Breast epithelium (tissue), 4 donors: ENCODE results near the gene SLC10A1. TPM values are rescaled to one million over a fixed set of nuclear protein-coding genes. Genes with fewer than 3 reads are reported as not detected.

ENCODE experiments used
- DNase-seq, 2 donors: peaks; one replicate each; pipeline ENCODE4 v3.0.0-alpha.2; 2019; ENCODE audit warnings: low spot score in 2 of 2
- H3K27ac ChIP-seq, 2 donors: fragments of 200-600 bp; sonication (generic) in 1 of 2; one replicate each; pipeline ENCODE4 v1.5.1; 2016 to 2019; ENCODE audit warnings: mild to moderate bottlenecking in 1 of 2
- H3K27me3 ChIP-seq, 2 donors: fragments of 200-600 bp; sonication (generic) in 1 of 2; one replicate each; pipeline versions ENCODE4 v1.5.1 to v1.6.0; 2017 to 2019; ENCODE audit warnings: control low read depth in 1 of 2, mild to moderate bottlenecking in 1 of 2
- H3K36me3 ChIP-seq: fragments of 200-600 bp; one replicate; pipeline ENCODE4 v1.5.1; 2019
- H3K4me1 ChIP-seq, 2 donors: fragments of 200-600 bp; sonication (generic); one replicate each; pipeline ENCODE4 v1.5.1; 2016 to 2019; ENCODE audit warnings: control low read depth in 1 of 2
- H3K4me3 ChIP-seq, 3 donors: fragments of 200-600 bp; sonication (generic); 1 replicate in 2 of 3; 2 replicates in 1 of 3; pipeline ENCODE4 v1.5.1; 2016 to 2019; ENCODE audit warnings: mild to moderate bottlenecking in 3 of 3, moderate library complexity in 2 of 3
- H3K9me3 ChIP-seq, 2 donors: fragments of 200-600 bp; sonication (generic) in 1 of 2; one replicate each; pipeline ENCODE4 v1.5.1; 2016 to 2019; ENCODE audit warnings: control low read depth in 1 of 2
- POLR2A ChIP-seq: fragments of 450-650 bp; IDR thresholded peaks from one replicate; pipeline ENCODE4 v1.6.1; 2016; ENCODE audit warnings: antibody characterized with exemption, mild to moderate bottlenecking, moderate library complexity
- POLR2AphosphoS5 ChIP-seq, 3 donors: sonication (generic); formaldehyde crosslinking; IDR thresholded peaks; one replicate each; pipeline ENCODE4 v1.6.1; 2017; ENCODE audit warnings: antibody characterized with exemption in 3 of 3
- intact Hi-C: fragments of 100-400 bp; cut with DNase I; formaldehyde crosslinking; loops from one replicate; pipeline ENCODE4 v1.15.1; 2023; ENCODE audit warnings: low total_unique reads
- total RNA-seq, 3 donors: library from RNA; depleted of rRNA; stranded (reverse); fragments of >200 nt; gene quantifications; one replicate each; pipeline ENCODE4 v1.1.0, GENCODE V29; 2016
- TF ChIP-seq, protein P1 (sequence below), 3 donors: fragments of 450-650 bp; IDR thresholded peaks; one replicate each; pipeline ENCODE4 v1.5.1; 2016 to 2017; ENCODE audit warnings: antibody characterized with exemption in 3 of 3, mild to moderate bottlenecking in 3 of 3, moderate library complexity in 3 of 3

SLC10A1 gene
- total RNA-seq, 3 donors from 2014 or later, result not detected

DNA sequence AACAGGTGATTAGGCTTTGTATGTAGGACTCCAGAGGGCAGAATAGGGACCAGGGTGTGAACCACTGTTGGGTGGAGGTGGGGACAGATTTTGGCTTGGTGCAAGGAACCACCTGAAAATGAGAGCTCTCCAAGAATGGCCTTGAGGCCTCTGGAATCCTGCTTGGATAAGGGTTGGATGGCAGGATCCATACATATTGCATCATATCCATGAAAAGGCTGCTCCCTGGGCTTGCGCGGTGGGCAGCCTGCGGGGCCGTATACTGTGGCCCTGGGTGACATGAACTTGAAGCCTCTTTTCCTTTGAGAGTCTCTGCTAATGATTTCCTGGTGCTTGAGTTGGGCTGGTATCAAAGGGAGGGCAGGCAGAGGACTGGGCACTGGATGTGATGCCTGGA lies 1.3 kb upstream of the SLC10A1 start:
- Histone ChIP-seq H3K36me3 (no peaks in the 10 kb centered on the region), H3K27ac (no peak overlapping the region), H3K4me3 (no peak overlapping the region), H3K9me3 (no peaks in the 10 kb centered on the region), H3K4me1 (no peaks in the 10 kb centered on the region), H3K27me3 (no peaks in the 10 kb centered on the region)
- intact Hi-C loops, result no loop called here
- no peak for TF ChIP-seq POLR2AphosphoS5 (IDR thresholded peaks at IDR 0.05)
- TF ChIP-seq, protein P1, sequence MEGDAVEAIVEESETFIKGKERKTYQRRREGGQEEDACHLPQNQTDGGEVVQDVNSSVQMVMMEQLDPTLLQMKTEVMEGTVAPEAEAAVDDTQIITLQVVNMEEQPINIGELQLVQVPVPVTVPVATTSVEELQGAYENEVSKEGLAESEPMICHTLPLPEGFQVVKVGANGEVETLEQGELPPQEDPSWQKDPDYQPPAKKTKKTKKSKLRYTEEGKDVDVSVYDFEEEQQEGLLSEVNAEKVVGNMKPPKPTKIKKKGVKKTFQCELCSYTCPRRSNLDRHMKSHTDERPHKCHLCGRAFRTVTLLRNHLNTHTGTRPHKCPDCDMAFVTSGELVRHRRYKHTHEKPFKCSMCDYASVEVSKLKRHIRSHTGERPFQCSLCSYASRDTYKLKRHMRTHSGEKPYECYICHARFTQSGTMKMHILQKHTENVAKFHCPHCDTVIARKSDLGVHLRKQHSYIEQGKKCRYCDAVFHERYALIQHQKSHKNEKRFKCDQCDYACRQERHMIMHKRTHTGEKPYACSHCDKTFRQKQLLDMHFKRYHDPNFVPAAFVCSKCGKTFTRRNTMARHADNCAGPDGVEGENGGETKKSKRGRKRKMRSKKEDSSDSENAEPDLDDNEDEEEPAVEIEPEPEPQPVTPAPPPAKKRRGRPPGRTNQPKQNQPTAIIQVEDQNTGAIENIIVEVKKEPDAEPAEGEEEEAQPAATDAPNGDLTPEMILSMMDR (IDR thresholded peaks at IDR 0.05), result no peak
- TF ChIP-seq POLR2A, result no peak
- no peak for DNase-seq

DNA sequence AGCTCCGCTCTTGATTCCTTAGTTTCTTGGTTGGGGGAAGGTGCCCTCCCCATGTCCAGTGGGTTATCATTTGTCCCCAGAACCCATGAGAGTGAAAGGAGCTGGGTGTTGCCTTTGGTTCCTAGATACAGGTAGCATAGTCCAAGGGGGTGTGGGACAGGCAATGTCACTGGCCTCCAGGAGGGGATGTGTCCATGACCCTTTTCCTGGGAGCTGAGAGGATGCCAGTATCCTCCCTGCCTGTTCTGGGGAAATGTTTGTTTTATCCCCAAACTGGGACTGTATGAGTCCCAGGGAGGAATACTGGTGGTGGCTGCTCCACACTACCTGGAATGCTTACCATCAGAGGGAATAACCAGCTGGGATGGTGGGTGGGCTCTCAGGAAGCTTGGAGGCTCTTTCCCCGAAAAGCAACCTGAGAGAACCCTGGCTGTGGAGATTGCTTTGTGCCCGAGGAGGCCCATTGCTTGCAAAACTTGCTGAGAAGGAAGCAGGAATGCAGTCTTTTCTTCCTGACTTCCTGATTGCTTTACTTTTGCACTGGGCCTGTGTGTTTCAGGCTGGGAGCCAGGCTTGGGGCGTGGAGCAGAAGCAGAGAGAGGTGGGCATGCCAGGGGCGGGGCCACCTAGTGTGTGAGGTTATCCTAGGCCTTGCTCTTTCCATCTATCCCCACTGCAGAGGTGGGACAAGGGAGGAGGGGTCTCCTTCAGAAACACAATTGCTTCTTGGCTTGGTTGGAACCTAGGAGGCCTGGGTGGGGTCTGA lies 715 bp upstream of the SLC10A1 start:
- intact Hi-C loops, result no loop called here
- Histone ChIP-seq H3K4me1 (no peaks in the 10 kb centered on the region), H3K4me3 (no peak overlapping the region), H3K36me3 (no peaks in the 10 kb centered on the region), H3K27me3 (no peaks in the 10 kb centered on the region), H3K27ac (no peak overlapping the region), H3K9me3 (no peaks in the 10 kb centered on the region)
- TF ChIP-seq POLR2A, result no peak
- no peak for TF ChIP-seq POLR2AphosphoS5 (IDR thresholded peaks at IDR 0.05)
- TF ChIP-seq, protein P1 (IDR thresholded peaks at IDR 0.05), result no peak
- no peak for DNase-seq

GRCh38 chr14:69795691-69796090 lies 1.4 kb downstream of the SLC10A1 start:
- H3K36me3 ChIP-seq, result no peaks in the 10 kb centered on the region
- TF ChIP-seq, protein P1 (IDR thresholded peaks at IDR 0.05), result no peak
- no peak for TF ChIP-seq POLR2AphosphoS5 (IDR thresholded peaks at IDR 0.05)
- no peak for TF ChIP-seq POLR2A
- H3K27ac ChIP-seq, result no peak overlapping the region
- intact Hi-C loops, result no loop called here
- H3K9me3 ChIP-seq, result no peaks in the 10 kb centered on the region
- H3K27me3 ChIP-seq, result no peaks in the 10 kb centered on the region
- H3K4me1 ChIP-seq, result no peaks in the 10 kb centered on the region
- no peak for DNase-seq
- no peak overlapping the region for H3K4me3 ChIP-seq

DNA sequence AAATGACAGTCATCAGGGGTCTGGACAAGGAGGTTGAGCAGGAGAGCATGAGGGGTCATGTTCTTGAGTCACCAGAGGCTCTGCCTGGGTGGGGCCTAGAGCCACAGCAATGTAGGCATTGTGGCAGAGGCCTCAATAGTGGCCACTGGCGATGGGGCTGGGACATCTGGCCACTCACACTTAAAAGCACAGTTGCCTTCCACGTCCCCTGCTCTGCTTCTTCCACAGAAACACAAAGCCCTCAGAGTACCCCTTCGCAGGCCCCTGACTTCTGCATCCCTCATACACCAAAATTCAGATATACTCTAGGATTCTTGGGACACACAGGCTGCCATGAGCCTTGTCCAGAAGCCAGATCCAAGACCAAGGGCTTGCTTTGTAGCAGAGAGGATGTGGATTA lies 2.2 kb downstream of the SLC10A1 start:
- Histone ChIP-seq H3K4me1 (no peaks in the 10 kb centered on the region), H3K27ac (no peak overlapping the region), H3K36me3 (no peaks in the 10 kb centered on the region), H3K27me3 (no peaks in the 10 kb centered on the region), H3K9me3 (no peaks in the 10 kb centered on the region), H3K4me3 (no peak overlapping the region)
- intact Hi-C loops, result no loop called here
- TF ChIP-seq POLR2AphosphoS5 (IDR thresholded peaks at IDR 0.05) (no peak), POLR2A (no peak)
- TF ChIP-seq, protein P1 (IDR thresholded peaks at IDR 0.05), result no peak
- no peak for DNase-seq

- Histone ChIP-seq H3K9me3 (no peaks in the 10 kb centered on the region), H3K4me1 (no peaks in the 10 kb centered on the region), H3K27me3 (no peaks in the 10 kb centered on the region), H3K27ac (no peak overlapping the region), H3K36me3 (no peaks in the 10 kb centered on the region), H3K4me3 (no peak overlapping the region)
- intact Hi-C loops, result no loop called here
- no peak for TF ChIP-seq POLR2AphosphoS5 (IDR thresholded peaks at IDR 0.05)
- no peak for TF ChIP-seq POLR2A
- TF ChIP-seq, protein P1 (IDR thresholded peaks at IDR 0.05), result no peak
- no peak for DNase-seq
These were observed 4.1 kb downstream of the SLC10A1 start for GRCh38 chr14:69792887-69793421.
